OCI-LY1 (cell line): ENCODE measurements around the gene CHCHD1.

Experiments used
- H2AFZ ChIP-seq: fragments of 200-600 bp; sonication (generic), shearing (Covaris generic); 2 replicates; pipeline ENCODE4 v1.6.0; 2014; ENCODE audit warnings: antibody characterized with exemption, mild to moderate bottlenecking, low read length
- H3F3A ChIP-seq: fragments of 200-600 bp; sonication (generic), shearing (Covaris generic); 2 replicates; pipeline ENCODE4 v1.6.0; 2014; ENCODE audit warnings: mild to moderate bottlenecking, antibody characterized with exemption, low read length, moderate library complexity; ENCODE audit not compliant: insufficient read depth
- H3K27ac ChIP-seq: fragments of 200-600 bp; sonication (generic); 2 replicates; pipeline ENCODE4 v1.5.1; 2014; ENCODE audit warnings: low read length, mixed run types, mild to moderate bottlenecking, low read depth; ENCODE audit not compliant: poor library complexity, severe bottlenecking
- H3K27me3 ChIP-seq: fragments of 200-600 bp; sonication (generic); 2 replicates; pipeline ENCODE4 v1.6.0; 2014; ENCODE audit warnings: antibody characterized with exemption, mild to moderate bottlenecking, low read length, moderate library complexity; ENCODE audit not compliant: insufficient read depth
- H3K36me3 ChIP-seq: fragments of 200-600 bp; sonication (generic); 2 replicates; pipeline ENCODE4 v1.6.1; 2014; ENCODE audit warnings: mild to moderate bottlenecking, antibody characterized with exemption, low read length, moderate library complexity, mixed read lengths; ENCODE audit not compliant: insufficient read depth
- H3K4me1 ChIP-seq: fragments of 200-600 bp; sonication (generic); 2 replicates; pipeline ENCODE4 v1.5.1; 2014; ENCODE audit warnings: mild to moderate bottlenecking, low read length, moderate library complexity; ENCODE audit not compliant: insufficient read depth, severe bottlenecking
- H3K4me2 ChIP-seq: fragments of 200-600 bp; sonication (generic), shearing (Covaris generic); 2 replicates; pipeline ENCODE4 v1.6.1; 2014; ENCODE audit warnings: low read length
- H3K4me3 ChIP-seq: fragments of 200-600 bp; sonication (generic); 2 replicates; pipeline ENCODE4 v1.5.1; 2014; ENCODE audit warnings: low read length, low read depth, mild to moderate bottlenecking, mixed read lengths; ENCODE audit not compliant: poor library complexity, severe bottlenecking
- H3K79me2 ChIP-seq: fragments of 200-600 bp; shearing (Covaris generic); 2 replicates; pipeline ENCODE4 v1.6.1; 2016; ENCODE audit warnings: mixed run types, low read length, mixed read lengths; ENCODE audit not compliant: insufficient read depth
- H3K9ac ChIP-seq: fragments of 200-600 bp; sonication (generic), shearing (Covaris generic); 2 replicates; pipeline ENCODE4 v1.6.1; 2014; ENCODE audit warnings: mild to moderate bottlenecking, low read length, mixed read lengths
- H3K9me2 ChIP-seq: fragments of 200-600 bp; sonication (generic), shearing (Covaris generic); 2 replicates; pipeline ENCODE4 v1.6.1; 2014; ENCODE audit warnings: low read depth, mild to moderate bottlenecking, low read length, mixed read lengths
- H3K9me3 ChIP-seq: fragments of 200-600 bp; shearing (Covaris generic); 2 replicates; pipeline ENCODE4 v1.6.1; 2014; ENCODE audit warnings: low read length, mixed read lengths
- H4K20me1 ChIP-seq: fragments of 200-600 bp; sonication (generic), shearing (Covaris generic); 2 replicates; pipeline ENCODE4 v1.6.0; 2016; ENCODE audit warnings: mild to moderate bottlenecking, low read length; ENCODE audit not compliant: insufficient read depth
- EZH2 ChIP-seq: fragments of 200-600 bp; sonication (generic), shearing (Covaris generic); IDR thresholded peaks from 2 replicates; pipeline ENCODE4 v1.8.0; 2017; ENCODE audit warnings: borderline replicate concordance, mixed run types, mild to moderate bottlenecking, antibody characterized with exemption, low read length, moderate library complexity, mixed read lengths
- TF ChIP-seq, protein P1 (sequence below): fragments of 200-600 bp; sonication (generic), shearing (Covaris generic); IDR thresholded peaks from 2 replicates; pipeline ENCODE4 v1.5.1; 2017; ENCODE audit warnings: mild to moderate bottlenecking, antibody characterized with exemption, low read length, moderate library complexity, mixed read lengths

The CHCHD1 gene

GRCh38 chr10:73815719-73816030, 33.8 kb downstream of the CHCHD1 start:
- Histone ChIP-seq H3K79me2 (no peaks in the 10 kb centered on the region), H3K4me3 (no peak overlapping the region), H3K27me3 (no peaks in the 10 kb centered on the region), H3K9me3 (no peaks in the 10 kb centered on the region), H3K4me2 (no peak overlapping the region), H3K36me3 (peaks cover 25% of the 10 kb centered on the region; the same call in 1 of the 2 replicates), H3K9me2 (no peaks in the 10 kb centered on the region), H4K20me1 (no peaks in the 10 kb centered on the region), H2AFZ (no peak overlapping the region), H3K4me1 (peaks cover 5% of the 10 kb centered on the region), H3K27ac (no peak overlapping the region), H3F3A (no peaks in the 10 kb centered on the region), H3K9ac (no peak overlapping the region)
- TF ChIP-seq EZH2 = no peak
- TF ChIP-seq, protein P1, sequence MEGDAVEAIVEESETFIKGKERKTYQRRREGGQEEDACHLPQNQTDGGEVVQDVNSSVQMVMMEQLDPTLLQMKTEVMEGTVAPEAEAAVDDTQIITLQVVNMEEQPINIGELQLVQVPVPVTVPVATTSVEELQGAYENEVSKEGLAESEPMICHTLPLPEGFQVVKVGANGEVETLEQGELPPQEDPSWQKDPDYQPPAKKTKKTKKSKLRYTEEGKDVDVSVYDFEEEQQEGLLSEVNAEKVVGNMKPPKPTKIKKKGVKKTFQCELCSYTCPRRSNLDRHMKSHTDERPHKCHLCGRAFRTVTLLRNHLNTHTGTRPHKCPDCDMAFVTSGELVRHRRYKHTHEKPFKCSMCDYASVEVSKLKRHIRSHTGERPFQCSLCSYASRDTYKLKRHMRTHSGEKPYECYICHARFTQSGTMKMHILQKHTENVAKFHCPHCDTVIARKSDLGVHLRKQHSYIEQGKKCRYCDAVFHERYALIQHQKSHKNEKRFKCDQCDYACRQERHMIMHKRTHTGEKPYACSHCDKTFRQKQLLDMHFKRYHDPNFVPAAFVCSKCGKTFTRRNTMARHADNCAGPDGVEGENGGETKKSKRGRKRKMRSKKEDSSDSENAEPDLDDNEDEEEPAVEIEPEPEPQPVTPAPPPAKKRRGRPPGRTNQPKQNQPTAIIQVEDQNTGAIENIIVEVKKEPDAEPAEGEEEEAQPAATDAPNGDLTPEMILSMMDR = no peak

DNA sequence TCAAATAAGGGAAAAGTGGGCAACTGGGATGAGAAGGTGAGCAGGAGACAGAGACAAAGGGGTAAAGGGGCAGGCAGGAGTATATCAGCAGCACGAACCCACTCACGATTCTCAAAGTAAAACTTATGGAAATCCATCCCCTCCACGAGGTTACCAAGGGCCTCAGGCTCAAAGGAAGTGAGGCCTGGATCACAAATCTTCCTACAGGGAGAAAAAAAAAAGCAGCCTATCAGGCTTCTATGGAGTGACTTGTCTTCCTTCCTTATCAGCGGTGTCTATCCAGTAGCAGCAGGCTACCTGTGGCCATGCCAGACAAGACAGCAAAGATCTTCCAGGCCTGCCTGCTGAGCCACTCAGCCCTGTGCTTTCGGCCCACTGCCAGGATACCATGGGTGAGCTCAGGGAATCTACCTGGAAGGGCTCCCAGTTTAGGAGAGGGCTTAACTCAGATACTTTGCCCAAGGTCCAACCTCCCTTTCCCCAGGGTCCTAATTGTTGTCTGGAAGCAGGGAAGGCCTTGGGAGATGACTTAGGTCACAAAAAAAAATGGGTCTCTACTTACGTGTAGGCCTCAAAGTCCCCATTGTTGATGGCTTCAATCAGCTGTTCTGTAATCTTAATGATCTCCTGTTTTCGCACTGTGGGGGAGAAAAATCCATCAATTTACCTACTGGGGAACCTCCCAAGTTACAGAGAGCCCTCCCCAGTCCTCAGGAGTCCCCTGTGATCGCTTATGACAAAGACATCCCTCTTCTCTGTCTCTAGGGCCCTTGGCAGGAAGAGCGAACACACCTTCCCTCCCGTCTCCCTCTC, 35.3 kb downstream of the CHCHD1 start:
- no peaks in the 10 kb centered on the region for H3K9me3 ChIP-seq
- H3K9ac ChIP-seq = no peak overlapping the region
- TF ChIP-seq, protein P1 = no peak
- no peak for TF ChIP-seq EZH2
- no peaks in the 10 kb centered on the region for H4K20me1 ChIP-seq
- no peaks in the 10 kb centered on the region for H3F3A ChIP-seq
- H3K9me2 ChIP-seq = no peaks in the 10 kb centered on the region
- no peak overlapping the region for H2AFZ ChIP-seq
- no peak overlapping the region for H3K4me2 ChIP-seq
- H3K79me2 ChIP-seq = no peaks in the 10 kb centered on the region
- H3K4me1 ChIP-seq = peaks cover 3% of the 10 kb centered on the region
- H3K36me3 ChIP-seq = peaks cover 32% of the 10 kb centered on the region
- no peak overlapping the region for H3K27ac ChIP-seq
- no peak overlapping the region for H3K4me3 ChIP-seq
- H3K27me3 ChIP-seq = no peaks in the 10 kb centered on the region

DNA sequence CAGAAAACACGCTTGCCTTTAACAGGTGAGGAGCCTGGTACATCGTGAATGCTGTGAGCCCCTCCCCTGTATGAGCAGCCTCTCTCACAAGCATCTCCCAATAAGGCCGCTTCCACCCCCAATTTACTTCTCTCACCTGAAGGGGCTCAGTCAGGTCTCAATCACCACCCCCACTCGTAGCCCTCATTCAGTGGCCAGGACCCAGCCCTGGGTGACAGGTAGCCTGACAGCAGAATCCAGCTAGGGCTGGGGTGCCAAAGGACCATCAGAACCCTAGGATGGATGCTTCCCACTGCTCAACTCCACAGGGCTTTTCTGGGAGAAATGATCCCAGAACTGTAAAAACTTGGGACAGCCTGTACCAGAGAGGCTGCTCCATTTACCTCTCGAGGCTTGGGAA, 36.0 kb downstream of the CHCHD1 start:
- Histone ChIP-seq H3K4me1 (no peaks in the 10 kb centered on the region), H3F3A (no peaks in the 10 kb centered on the region), H3K9me2 (no peaks in the 10 kb centered on the region), H3K36me3 (peaks cover 32% of the 10 kb centered on the region), H4K20me1 (no peaks in the 10 kb centered on the region), H3K79me2 (no peaks in the 10 kb centered on the region), H3K9ac (no peak overlapping the region), H3K4me2 (no peak overlapping the region), H3K4me3 (no peak overlapping the region), H2AFZ (no peak overlapping the region), H3K9me3 (no peaks in the 10 kb centered on the region), H3K27me3 (no peaks in the 10 kb centered on the region), H3K27ac (no peak overlapping the region)
- TF ChIP-seq, protein P1 = no peak
- TF ChIP-seq EZH2 = no peak
